SK-N-SH (cell line): ENCODE results near the gene RARA. TPM values are rescaled to one million over a fixed set of nuclear protein-coding genes. Genes with fewer than 3 reads are reported as not detected.
A peak's percentile ranks its signal among the peaks of the same experiment; 100 is the strongest.

Experiments used
- CTCF ChIA-PET: fragments of 300-600, 350-600 bp; formaldehyde crosslinking; extraction: SDS; loops from one replicate; lab custom pipeline; 2021; lab: Yijun Ruan, JAX
- POLR2A ChIA-PET: fragments of 350-600 bp; sonication (Branson Sonifier 250); formaldehyde crosslinking; extraction: SDS; loops from one replicate; lab custom pipeline; 2020; ENCODE audit warnings: antibody characterized with exemption, inconsistent platforms; lab: Yijun Ruan, JAX
- DNase-seq: peaks from one replicate; pipeline ENCODE4 v3.0.0; 2012
- H2AFZ ChIP-seq: fragments of 200-600 bp; sonication (generic); 2 replicates; pipeline ENCODE4 v1.8.1; 2016; ENCODE audit warnings: antibody characterized with exemption, mild to moderate bottlenecking, low read depth
- H3F3A ChIP-seq: fragments of 200-600 bp; sonication (generic); replicated peaks from 2 replicates; pipeline ENCODE3; 2016; ENCODE audit warnings: antibody characterized with exemption, mild to moderate bottlenecking; ENCODE audit not compliant: insufficient read depth
- H3K27ac ChIP-seq, 2 experiments: fragments of 200-500 bp in 1 of 2; fragments of 200-600 bp in 1 of 2; sonication (Bioruptor generic) in 1 of 2; sonication (generic), shearing (Covaris generic) in 1 of 2; 2 replicates each; pipeline versions ENCODE4 v1.5.1 to v1.6.1; 2014 to 2016; ENCODE audit warnings: low read depth in 2 of 2, inconsistent platforms in 1 of 2, low read length in 1 of 2, mild to moderate bottlenecking in 1 of 2, mixed read lengths in 1 of 2
- H3K27me3 ChIP-seq: fragments of 200-600 bp; sonication (generic), shearing (Covaris generic); 2 replicates; pipeline ENCODE4 v1.6.1; 2016; ENCODE audit warnings: mixed run types; ENCODE audit not compliant: insufficient read depth
- H3K36me3 ChIP-seq, 2 experiments: fragments of 200-500 bp in 1 of 2; fragments of 200-600 bp in 1 of 2; sonication (Bioruptor generic) in 1 of 2; sonication (generic) in 1 of 2; replicated peaks in 1 of 2; 2 replicates each; pipeline versions ENCODE3 to v1.5.1; 2014 to 2016; ENCODE audit warnings: low read length in 1 of 2, mild to moderate bottlenecking in 1 of 2; ENCODE audit not compliant: insufficient read depth in 2 of 2, control insufficient read depth in 1 of 2
- H3K4me1 ChIP-seq, 2 experiments: fragments of 200-500 bp in 1 of 2; fragments of 200-600 bp in 1 of 2; sonication (Bioruptor generic) in 1 of 2; sonication (generic), shearing (Covaris generic) in 1 of 2; 2 replicates each; pipeline versions ENCODE4 v1.5.1 to v1.6.1; 2014 to 2016; ENCODE audit warnings: low read depth in 1 of 2, low read length in 1 of 2, mixed run types in 1 of 2; ENCODE audit not compliant: insufficient read depth in 2 of 2, control insufficient read depth in 1 of 2
- H3K4me2 ChIP-seq: fragments of 200-600 bp; sonication (generic), shearing (Covaris generic); 2 replicates; pipeline ENCODE4 v1.6.1; 2017; ENCODE audit warnings: mixed run types
- H3K4me3 ChIP-seq, 2 experiments: fragments of 200-500 bp in 1 of 2; fragments of 200-600 bp in 1 of 2; sonication (Bioruptor generic) in 1 of 2; sonication (generic), shearing (Covaris generic) in 1 of 2; 2 replicates each; pipeline versions ENCODE4 v1.5.1 to v1.8.1; 2014 to 2016; ENCODE audit warnings: low read depth in 2 of 2, inconsistent platforms in 1 of 2, low read length in 1 of 2, mild to moderate bottlenecking in 1 of 2, mixed read lengths in 1 of 2, moderate library complexity in 1 of 2
- H3K79me2 ChIP-seq: fragments of 200-600 bp; sonication (generic); 2 replicates; pipeline ENCODE4 v1.8.1; 2017; ENCODE audit warnings: mild to moderate bottlenecking; ENCODE audit not compliant: insufficient read depth
- H3K9ac ChIP-seq: fragments of 200-600 bp; sonication (generic); 2 replicates; pipeline ENCODE4 v1.6.1; 2017; ENCODE audit warnings: mixed run types
- H3K9me2 ChIP-seq: fragments of 200-600 bp; sonication (generic); 2 replicates; pipeline ENCODE4 v1.6.1; 2017; ENCODE audit warnings: mixed run types
- H3K9me3 ChIP-seq: fragments of 200-600 bp; sonication (generic); 2 replicates; pipeline ENCODE4 v1.6.1; 2017; ENCODE audit warnings: mixed run types, mild to moderate bottlenecking, moderate library complexity
- H4K20me1 ChIP-seq: fragments of 200-600 bp; sonication (generic); 2 replicates; pipeline ENCODE4 v1.6.1; 2017; ENCODE audit warnings: mild to moderate bottlenecking, mixed run types; ENCODE audit not compliant: insufficient read depth
- ELF1 ChIP-seq: IDR thresholded peaks from 2 replicates; pipeline ENCODE4 v1.4.0; 2012
- FOSL2 ChIP-seq: IDR thresholded peaks from 2 replicates; pipeline ENCODE4 v1.4.0; 2012; ENCODE audit warnings: low read depth, mild to moderate bottlenecking, moderate library complexity, borderline replicate concordance
- FOXJ3 ChIP-seq: sonication (generic); formaldehyde crosslinking; IDR thresholded peaks from 2 replicates; pipeline ENCODE4 v1.5.1; 2020; ENCODE audit warnings: mild to moderate bottlenecking, missing genetic modification reagents
- GABPA ChIP-seq: IDR thresholded peaks from 2 replicates; pipeline ENCODE4 v1.4.0; 2012; ENCODE audit warnings: low read depth, mild to moderate bottlenecking
- MEF2A ChIP-seq: IDR thresholded peaks from 2 replicates; pipeline ENCODE4 v1.4.0; 2012; ENCODE audit warnings: low read depth, borderline replicate concordance
- NFIC ChIP-seq: IDR thresholded peaks from 2 replicates; pipeline ENCODE4 v1.4.0; 2012; ENCODE audit warnings: borderline replicate concordance
- POLR2AphosphoS5 ChIP-seq: IDR thresholded peaks from 2 replicates; pipeline ENCODE4 v1.6.1; 2012; ENCODE audit warnings: low read depth, low read length
- RCOR1 ChIP-seq: fragments of 150-350 bp; IDR thresholded peaks from 2 replicates; pipeline ENCODE4 v1.6.1; 2017; ENCODE audit warnings: antibody characterized with exemption, low read length
- RXRA ChIP-seq: IDR thresholded peaks from 2 replicates; pipeline ENCODE4 v1.4.0; 2012; ENCODE audit warnings: low read depth, mild to moderate bottlenecking, borderline replicate concordance
- TAF1 ChIP-seq: IDR thresholded peaks from 2 replicates; pipeline ENCODE4 v1.6.1; 2012; ENCODE audit warnings: low read depth, mild to moderate bottlenecking, low read length, moderate library complexity, borderline replicate concordance
- TCF12 ChIP-seq: IDR thresholded peaks from 2 replicates; pipeline ENCODE4 v1.4.0; 2012
- TEAD4 ChIP-seq: IDR thresholded peaks from 2 replicates; pipeline ENCODE4 v1.4.0; 2012; ENCODE audit warnings: mild to moderate bottlenecking, borderline replicate concordance; ENCODE audit not compliant: insufficient read depth
- ZBTB33 ChIP-seq: IDR thresholded peaks from 2 replicates; pipeline ENCODE4 v1.4.0; 2012; ENCODE audit warnings: low read depth, borderline replicate concordance
- WGBS: methylation state at CpG from one replicate; pipeline ENCODE4 v1.1.6; 2017; ENCODE audit warnings: low lambda C conversion rate; 5-methylcytosine and 5-hydroxymethylcytosine counted together
- polyA plus RNA-seq, 3 experiments: library from polyadenylated mRNA; depleted of rRNA; stranded (reverse); fragments of >200 nt; gene quantifications; 2 replicates each; pipeline ENCODE4 v1.2.3, GENCODE V29; 2012
- TF ChIP-seq, protein P1 (sequence below): IDR thresholded peaks from 2 replicates; pipeline ENCODE4 v1.6.1; 2012; ENCODE audit warnings: mild to moderate bottlenecking, low read depth, low read length, moderate library complexity
- TF ChIP-seq, protein P2 (sequence below): fragments of 150-350 bp; IDR thresholded peaks from 2 replicates; pipeline ENCODE4 v1.6.1; 2016; ENCODE audit warnings: mild to moderate bottlenecking, low read depth, low read length

The RARA gene
- polyA plus RNA-seq, 1 of the 3 experiments (the other 2 are of a cell fraction) = 13.3 TPM

DNA sequence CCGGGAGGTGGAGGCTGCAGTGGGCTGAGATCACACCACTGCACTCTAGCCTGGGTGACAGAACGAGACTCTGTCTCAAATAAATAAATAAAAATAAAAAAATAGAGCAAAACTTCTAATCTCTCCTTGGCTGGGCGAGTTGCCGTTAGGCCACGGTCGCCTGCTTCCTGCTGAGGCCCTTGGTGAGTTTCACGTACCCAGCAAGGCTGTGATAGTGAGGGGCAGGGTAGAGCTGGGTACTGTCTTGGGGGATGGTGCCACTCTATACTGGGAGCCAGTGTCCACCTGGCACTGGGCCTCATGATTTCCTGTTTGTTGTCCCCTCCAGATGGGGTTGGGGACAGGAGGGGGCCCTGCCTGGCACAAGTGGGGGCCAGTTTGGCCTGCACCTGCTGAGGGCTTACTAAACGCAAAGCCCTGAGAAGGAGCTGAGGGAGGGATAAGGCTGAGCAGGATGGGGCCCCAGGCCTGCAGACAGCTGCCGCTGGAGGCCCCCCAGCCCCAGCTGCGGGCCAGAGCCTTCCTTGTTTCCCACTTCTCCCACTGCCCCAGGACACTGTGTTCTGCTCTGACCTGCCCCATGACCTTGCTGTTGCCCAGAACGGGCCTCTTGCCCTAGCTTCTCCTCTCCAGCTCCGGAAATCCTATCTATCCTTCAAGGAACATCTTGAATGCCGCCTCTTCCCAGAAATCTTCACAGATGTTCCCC lies 30.1 kb downstream of the RARA start:
- peaks cover 11 to 18% of the 10 kb centered on the region in 2 experiments for H3K36me3 ChIP-seq
- peaks cover 19% of the 10 kb centered on the region for H3F3A ChIP-seq
- no peaks in the 10 kb centered on the region for H3K9me3 ChIP-seq
- H3K79me2 ChIP-seq = peaks cover 95% of the 10 kb centered on the region
- peaks cover 59% of the 10 kb centered on the region for H4K20me1 ChIP-seq
- WGBS = 91% methylated on average over 12 of the region's 13 CpGs
- no peaks in the 10 kb centered on the region for H3K27me3 ChIP-seq
- no peak overlapping the region for H3K4me2 ChIP-seq
- POLR2A ChIA-PET = no interaction called here
- no peak for DNase-seq
- no peaks in the 10 kb centered on the region for H3K9me2 ChIP-seq
- H3K27ac ChIP-seq = peak overlapping the region in 1 of 2 experiments; percentile 99; a peak in 1 of 4 replicates
- CTCF ChIA-PET = interaction anchor here (0.8 to 57.6 kb wide), 5 partner anchors 8 to 34 kb away, joined by 3 to 1706 read pairs (median 4); partner anchors contain the start of genes CDC6 and RARA
- no peak overlapping the region for H2AFZ ChIP-seq
- H3K4me1 ChIP-seq = peaks cover 28 to 60% of the 10 kb centered on the region in 2 experiments
- no peak overlapping the region for H3K9ac ChIP-seq
- TF ChIP-seq TEAD4 (no peak), RCOR1 (no peak), POLR2AphosphoS5 (no peak), MEF2A (no peak), TCF12 (no peak), FOSL2 (no peak), ELF1 (no peak), NFIC (no peak), RXRA (no peak), TAF1 (no peak), ZBTB33 (no peak), GABPA (no peak), FOXJ3 (no peak)
- TF ChIP-seq, protein P1, sequence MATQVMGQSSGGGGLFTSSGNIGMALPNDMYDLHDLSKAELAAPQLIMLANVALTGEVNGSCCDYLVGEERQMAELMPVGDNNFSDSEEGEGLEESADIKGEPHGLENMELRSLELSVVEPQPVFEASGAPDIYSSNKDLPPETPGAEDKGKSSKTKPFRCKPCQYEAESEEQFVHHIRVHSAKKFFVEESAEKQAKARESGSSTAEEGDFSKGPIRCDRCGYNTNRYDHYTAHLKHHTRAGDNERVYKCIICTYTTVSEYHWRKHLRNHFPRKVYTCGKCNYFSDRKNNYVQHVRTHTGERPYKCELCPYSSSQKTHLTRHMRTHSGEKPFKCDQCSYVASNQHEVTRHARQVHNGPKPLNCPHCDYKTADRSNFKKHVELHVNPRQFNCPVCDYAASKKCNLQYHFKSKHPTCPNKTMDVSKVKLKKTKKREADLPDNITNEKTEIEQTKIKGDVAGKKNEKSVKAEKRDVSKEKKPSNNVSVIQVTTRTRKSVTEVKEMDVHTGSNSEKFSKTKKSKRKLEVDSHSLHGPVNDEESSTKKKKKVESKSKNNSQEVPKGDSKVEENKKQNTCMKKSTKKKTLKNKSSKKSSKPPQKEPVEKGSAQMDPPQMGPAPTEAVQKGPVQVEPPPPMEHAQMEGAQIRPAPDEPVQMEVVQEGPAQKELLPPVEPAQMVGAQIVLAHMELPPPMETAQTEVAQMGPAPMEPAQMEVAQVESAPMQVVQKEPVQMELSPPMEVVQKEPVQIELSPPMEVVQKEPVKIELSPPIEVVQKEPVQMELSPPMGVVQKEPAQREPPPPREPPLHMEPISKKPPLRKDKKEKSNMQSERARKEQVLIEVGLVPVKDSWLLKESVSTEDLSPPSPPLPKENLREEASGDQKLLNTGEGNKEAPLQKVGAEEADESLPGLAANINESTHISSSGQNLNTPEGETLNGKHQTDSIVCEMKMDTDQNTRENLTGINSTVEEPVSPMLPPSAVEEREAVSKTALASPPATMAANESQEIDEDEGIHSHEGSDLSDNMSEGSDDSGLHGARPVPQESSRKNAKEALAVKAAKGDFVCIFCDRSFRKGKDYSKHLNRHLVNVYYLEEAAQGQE = no peak
- TF ChIP-seq, protein P2, sequence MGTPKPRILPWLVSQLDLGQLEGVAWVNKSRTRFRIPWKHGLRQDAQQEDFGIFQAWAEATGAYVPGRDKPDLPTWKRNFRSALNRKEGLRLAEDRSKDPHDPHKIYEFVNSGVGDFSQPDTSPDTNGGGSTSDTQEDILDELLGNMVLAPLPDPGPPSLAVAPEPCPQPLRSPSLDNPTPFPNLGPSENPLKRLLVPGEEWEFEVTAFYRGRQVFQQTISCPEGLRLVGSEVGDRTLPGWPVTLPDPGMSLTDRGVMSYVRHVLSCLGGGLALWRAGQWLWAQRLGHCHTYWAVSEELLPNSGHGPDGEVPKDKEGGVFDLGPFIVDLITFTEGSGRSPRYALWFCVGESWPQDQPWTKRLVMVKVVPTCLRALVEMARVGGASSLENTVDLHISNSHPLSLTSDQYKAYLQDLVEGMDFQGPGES = no peak
- H3K4me3 ChIP-seq = no peak overlapping the region
